SIG-M5 (cell line): ENCODE data around the gene CKM.
A peak's percentile ranks its signal among the peaks of the same experiment; 100 is the strongest.
"Not testable (repeated sequence)": the region's sequence is repeated elsewhere in the genome, so short reads cannot be mapped to it uniquely, and the experiment has no call there.

Experiments
- DNase-seq: peaks from one replicate; lab custom pipeline; 2025; lab: John Stamatoyannopoulos, UW

The CKM gene

GRCh38 chr19:45320997-45321775, 1.5 kb downstream of the CKM start:
- DNase-seq = no peak

- no peak for DNase-seq
Observed at GRCh38 chr19:45315304-45315703, 7.4 kb downstream of the CKM start.

GRCh38 chr19:45314708-45315245, 7.9 kb downstream of the CKM start:
- DNase-seq = no peak

- not testable (repeated sequence) for DNase-seq
Observed at GRCh38 chr19:45312285-45312684, 10.4 kb downstream of the CKM start.

- DNase-seq = no peak
Observed at GRCh38 chr19:45311621-45312020, 11.1 kb downstream of the CKM start.

- not testable (repeated sequence) for DNase-seq
Observed at GRCh38 chr19:45309322-45309721, 13.4 kb downstream of the CKM start.

- DNase-seq = no peak
Observed at GRCh38 chr19:45307361-45307760, 15.3 kb downstream of the CKM start.

GRCh38 chr19:45306518-45307027, 16.1 kb downstream of the CKM start:
- no peak for DNase-seq

GRCh38 chr19:45306040-45306439, 16.6 kb downstream of the CKM start:
- no peak for DNase-seq

GRCh38 chr19:45305421-45305820, 17.3 kb downstream of the CKM start:
- DNase-seq = no peak

GRCh38 chr19:45305007-45305406, 17.7 kb downstream of the CKM start:
- no peak for DNase-seq

GRCh38 chr19:45304141-45304926, 18.3 kb downstream of the CKM start:
- no peak for DNase-seq

- DNase-seq = no peak
Observed at GRCh38 chr19:45303269-45304060, 19.2 kb downstream of the CKM start.

- DNase-seq = no peak
Observed at GRCh38 chr19:45302416-45302815, 20.3 kb downstream of the CKM start.

- DNase-seq = no peak
Observed at GRCh38 chr19:45299719-45300118, 23.0 kb downstream of the CKM start.

- no peak for DNase-seq
Observed at GRCh38 chr19:45298264-45298663, 24.4 kb downstream of the CKM start.

- DNase-seq = no peak
Observed at GRCh38 chr19:45297674-45298073, 25.0 kb downstream of the CKM start.

GRCh38 chr19:45296355-45296754, 26.3 kb downstream of the CKM start:
- peak; percentile 20 for DNase-seq

- no peak for DNase-seq
Observed at GRCh38 chr19:45295873-45296272, 26.8 kb downstream of the CKM start.

GRCh38 chr19:45294291-45295029, 28.2 kb downstream of the CKM start:
- DNase-seq = no peak

GRCh38 chr19:45293682-45294081, 29.0 kb downstream of the CKM start:
- DNase-seq = no peak
